PC-9 (cell line): Measurements from ENCODE around the gene HPDL.

Experiments used
- CTCF ChIP-seq: fragments of 200-600 bp; sonication (generic); conservative IDR thresholded peaks from 2 replicates; pipeline ENCODE4 v1.6.1; 2017; ENCODE audit warnings: mixed run types, antibody characterized with exemption, mild to moderate bottlenecking, moderate library complexity
- EZH2 ChIP-seq: fragments of 200-600 bp; sonication (generic); IDR thresholded peaks from 2 replicates; pipeline ENCODE4 v1.8.0; 2017; ENCODE audit warnings: antibody characterized with exemption, low read depth

DNA sequence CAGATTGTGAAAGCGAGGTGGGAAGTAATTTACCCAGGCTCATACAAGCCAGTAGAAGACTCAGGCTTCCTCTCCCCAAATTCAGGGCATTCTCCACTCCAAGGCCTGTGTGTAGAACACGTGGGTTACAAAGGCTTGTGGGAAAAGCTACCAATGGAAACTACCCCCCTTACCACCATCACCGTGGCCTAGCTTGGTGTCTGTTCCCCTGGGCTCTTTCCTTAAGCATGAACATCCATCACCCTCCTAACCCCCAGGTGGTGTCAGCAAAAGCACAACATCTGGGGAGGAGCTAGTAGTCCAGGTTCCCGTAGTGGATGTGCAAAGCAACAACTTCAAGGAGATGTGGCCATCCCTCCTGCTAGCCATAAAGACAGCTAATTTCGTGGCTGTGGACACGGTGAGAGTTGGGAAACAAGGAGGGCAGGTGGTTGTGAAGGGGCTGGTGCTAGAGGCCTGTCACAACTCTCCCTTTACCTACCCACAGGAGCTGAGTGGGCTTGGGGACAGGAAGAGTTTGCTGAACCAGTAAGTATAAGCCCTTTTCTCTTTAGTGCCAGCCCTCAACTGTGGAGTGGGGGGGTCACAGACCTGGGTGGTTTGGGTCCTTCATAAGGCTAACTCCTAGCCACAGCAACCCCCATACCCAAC, 14.2 kb downstream of the HPDL start:
- TF ChIP-seq CTCF: no peak
- no peak for TF ChIP-seq EZH2
